Left colon (tissue), 2 donors: ENCODE results near the gene FLOT2. TPM values are rescaled to one million over a fixed set of nuclear protein-coding genes. Genes with fewer than 3 reads are reported as not detected.
A peak's percentile ranks its signal among the peaks of the same experiment; 100 is the strongest.
"Not testable (repeated sequence)": the region's sequence is repeated elsewhere in the genome, so short reads cannot be mapped to it uniquely, and the experiment has no call there.

Experiments used
- ATAC-seq: fragments of 200-7000 bp; cut with Tn5 transposase; one replicate; pipeline ENCODE4 v1.9.1; 2020; ENCODE audit warnings: mild to moderate bottlenecking, moderate library complexity
- DNase-seq, 2 donors: peaks; one replicate each; pipeline ENCODE4 v3.0.0-alpha.2; 2020
- intact Hi-C, 2 donors: fragments of 100-400 bp; cut with DNase I in 1 of 2; cut with micrococcal nuclease in 1 of 2; formaldehyde crosslinking; loops; one replicate each; pipeline versions ENCODE4 v1.11.2 to v1.14.0; 2022; cut with DNase I, micrococcal nuclease
- total RNA-seq, 2 donors: library from RNA; stranded (reverse); fragmentation: NEBNext Ultra II Directional; extraction: Animal tissue kit (Norgen Biotek cat#: 25700); gene quantifications; one replicate each; pipeline ENCODE4 v1.2.1, GENCODE V29; 2021
- donor health status: DM: no; HTN: no; CAD: no.
- donor health status: DM: yes; HTN: yes; CAD: no.

Gene FLOT2
- total RNA-seq, 2 donors from 2014 or later = 82.4 to 91.5 TPM

DNA sequence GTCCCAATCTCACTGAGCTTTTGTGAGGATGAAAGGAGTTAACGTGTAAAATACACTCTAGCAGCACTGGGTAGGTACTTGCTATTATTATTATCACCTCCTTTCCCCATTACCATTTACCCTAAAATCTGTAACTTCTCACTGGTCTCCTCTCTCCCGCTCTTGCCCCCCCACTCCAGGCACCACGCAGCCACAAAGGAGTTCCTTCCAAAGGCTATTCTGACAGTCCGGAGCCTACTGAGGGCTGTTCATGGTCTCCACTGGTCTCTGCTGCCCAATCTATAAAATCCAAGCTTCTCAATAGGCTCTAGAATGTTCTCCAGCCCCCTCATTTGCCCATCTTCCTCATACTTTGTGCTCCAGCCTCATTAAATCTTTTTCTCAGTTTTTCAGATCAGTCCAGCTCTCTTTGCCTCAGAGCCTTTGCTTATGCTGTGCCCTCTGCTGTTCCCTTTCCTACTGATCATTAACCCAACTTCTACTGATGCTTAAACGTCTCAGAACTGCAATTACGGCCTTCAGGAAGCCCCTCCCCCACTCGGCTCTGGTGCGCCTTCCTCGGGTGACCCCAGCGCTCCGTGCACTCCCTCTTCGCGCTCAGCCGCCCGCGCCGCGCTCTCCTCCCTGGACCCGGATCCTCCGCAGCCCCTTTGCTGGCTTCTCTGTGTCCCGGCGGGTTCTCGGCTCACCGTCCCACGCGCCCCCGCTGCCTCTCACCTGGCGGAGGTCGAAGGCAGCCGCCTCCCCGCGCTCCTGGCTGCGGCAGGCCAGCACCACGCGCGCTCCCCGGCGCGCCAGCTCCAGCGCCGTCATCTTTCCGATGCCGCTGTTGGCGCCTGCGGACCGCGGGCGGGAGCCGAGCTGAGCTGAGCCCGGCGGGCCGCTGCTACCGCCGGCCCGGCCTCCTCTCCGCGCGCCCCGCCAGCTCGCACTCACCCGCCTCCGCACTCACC is 4.6 kb upstream of the FLOT2 start:
- peak; percentile 47 for ATAC-seq

GRCh38 chr17:28900986-28901726 is 3.6 kb upstream of the FLOT2 start:
- ATAC-seq (no peak), DNase-seq (no peak)
- intact Hi-C loops = no loop called here

More for the DNA sequence above, 4.6 kb upstream of the FLOT2 start:
- peak; percentile 53 to 77 for DNase-seq
- intact Hi-C loops = no loop called here

DNA sequence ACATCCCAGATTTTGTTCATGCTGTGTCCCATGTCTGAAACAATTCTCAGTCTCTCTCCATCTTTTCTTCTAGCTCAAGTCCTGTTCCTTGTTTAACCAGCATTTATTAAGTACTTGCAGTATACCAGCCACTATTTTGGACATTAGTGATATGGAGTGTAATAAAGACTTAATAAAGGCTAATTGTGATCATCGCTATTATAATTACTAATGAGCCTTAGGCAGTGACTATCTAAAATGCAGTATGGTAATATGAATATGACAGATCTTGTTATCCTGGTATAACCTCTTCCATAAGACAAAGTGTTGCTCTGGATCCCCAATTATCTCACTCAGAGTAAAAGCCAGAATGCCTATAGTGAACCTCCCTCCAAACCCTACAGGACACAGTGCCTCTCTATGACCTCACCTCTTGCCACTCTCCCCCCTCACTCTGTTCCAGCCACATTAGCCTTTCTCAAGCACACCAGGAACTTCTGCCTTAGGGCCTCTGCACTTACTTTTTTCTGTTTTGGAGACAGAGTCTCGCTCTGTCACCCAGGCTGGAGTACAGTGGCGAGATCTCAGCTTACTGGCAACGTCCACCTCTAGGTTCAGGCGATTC is 1.8 kb upstream of the FLOT2 start:
- ATAC-seq (no peak), DNase-seq (peak in 1 of 2 donors; percentile 2)
- intact Hi-C loops = loop anchor here in 1 of 2 donors (10.0 kb wide), 1 partner anchor 135 kb away; no protein-coding TSS in a partner anchor

DNA sequence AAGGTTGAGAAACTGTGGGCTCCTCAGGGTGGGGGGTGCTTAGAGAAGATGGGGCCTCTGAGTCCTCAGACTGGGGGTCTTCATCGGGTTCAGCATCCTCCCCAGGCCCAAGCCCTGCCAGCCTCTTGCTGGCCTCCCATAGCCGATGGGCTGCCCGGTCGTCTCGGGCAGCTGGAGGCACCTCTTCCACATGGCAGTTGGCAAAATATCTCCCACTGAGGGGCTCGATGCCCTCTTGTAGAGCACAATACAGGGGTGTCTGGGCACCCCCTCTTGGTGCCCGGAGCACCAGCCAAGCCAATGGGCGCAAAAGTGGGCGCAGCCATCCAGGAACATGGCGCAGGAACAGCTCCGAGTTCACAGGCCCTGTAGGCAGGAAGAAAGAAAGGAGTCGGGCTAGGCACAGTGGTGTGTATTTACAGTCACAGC is 1.0 kb upstream of the FLOT2 start:
- intact Hi-C loops = loop anchor here in 1 of 2 donors (10.0 kb wide), 1 partner anchor 134 kb away; no protein-coding TSS in a partner anchor
- DNase-seq = peak in 1 of 2 donors; percentile 23
- ATAC-seq = no peak

- intact Hi-C loops = loop anchor here in 1 of 2 donors (10.0 kb wide), 1 partner anchor 133 kb away; no protein-coding TSS in a partner anchor
- ATAC-seq = no peak
- peak in 1 of 2 donors; percentile 49 for DNase-seq
These were observed 415 bp upstream of the FLOT2 start for GRCh38 chr17:28897769-28898526.

- intact Hi-C loops = loop anchor here in 1 of 2 donors (10.0 kb wide), 1 partner anchor 132 kb away; no protein-coding TSS in a partner anchor
- no peak for DNase-seq
These were observed 1.0 kb downstream of the FLOT2 start for GRCh38 chr17:28896491-28896883.

DNA sequence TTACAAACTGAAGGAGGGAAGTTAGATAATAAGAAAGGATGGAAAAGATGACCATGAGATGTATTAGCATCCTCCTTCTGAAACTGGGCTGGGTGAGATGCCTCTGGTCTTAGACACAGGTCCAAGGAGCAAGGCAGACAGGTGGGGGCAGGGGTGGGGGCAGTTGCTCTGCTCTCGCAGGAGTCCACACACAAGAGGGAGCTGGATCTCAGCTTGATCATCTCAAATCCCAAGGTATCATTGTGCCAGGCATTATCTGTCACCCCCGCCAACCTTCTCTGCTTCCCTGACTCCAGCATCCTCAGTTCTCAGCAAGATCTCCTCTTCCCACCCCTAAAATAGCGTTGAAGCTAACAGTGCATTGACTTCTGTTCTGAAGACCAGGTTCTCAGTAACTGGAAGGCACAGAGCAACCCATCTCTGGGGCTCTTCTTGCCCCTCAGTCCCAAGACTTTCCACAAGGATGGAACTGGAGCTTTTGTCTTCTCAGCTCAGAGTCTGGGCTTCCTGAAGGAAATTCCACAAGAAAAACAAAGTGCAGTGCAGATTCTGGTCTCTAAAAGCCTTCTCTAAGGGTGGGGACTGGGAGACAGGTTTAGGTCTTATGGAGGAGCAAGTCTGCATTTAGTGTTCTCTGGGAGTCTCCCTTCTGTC is 1.6 kb downstream of the FLOT2 start:
- intact Hi-C loops = loop anchor here in 1 of 2 donors (10.0 kb wide), 1 partner anchor 131 kb away; no protein-coding TSS in a partner anchor
- ATAC-seq (no peak), DNase-seq (no peak)

More at GRCh38 chr17:28896491-28896883, 1.0 kb downstream of the FLOT2 start:
- no peak for ATAC-seq

- intact Hi-C loops = loop anchor here in 1 of 2 donors (10.0 kb wide), 1 partner anchor 129 kb away; no protein-coding TSS in a partner anchor
- DNase-seq = peak in 1 of 2 donors; percentile 42
- ATAC-seq = not testable (repeated sequence)
These were observed 4.0 kb downstream of the FLOT2 start for GRCh38 chr17:28893248-28894183.

DNA sequence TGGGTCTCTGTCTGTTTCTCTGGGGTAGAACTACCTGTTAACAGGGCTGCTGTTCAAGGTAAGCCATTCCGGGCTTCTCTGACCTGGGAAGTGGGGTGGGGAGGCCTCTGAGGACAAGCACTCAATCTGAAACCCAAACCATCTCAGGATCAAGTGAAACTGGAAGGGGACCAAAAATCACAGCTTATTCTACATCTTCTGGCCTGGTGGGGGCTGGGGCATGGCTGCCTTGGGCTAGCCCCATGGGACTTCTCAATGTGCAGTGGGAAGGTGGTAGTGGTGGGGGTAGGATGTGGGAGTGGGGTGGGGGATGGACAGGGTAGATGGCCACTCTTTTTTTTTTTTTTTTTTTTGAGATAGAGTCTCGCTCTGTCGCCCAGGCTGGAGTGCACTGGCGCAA is 5.5 kb downstream of the FLOT2 start:
- ATAC-seq (no peak), DNase-seq (no peak)
- intact Hi-C loops = loop anchor here in 1 of 2 donors (10.0 kb wide), 1 partner anchor 127 kb away; no protein-coding TSS in a partner anchor

DNA sequence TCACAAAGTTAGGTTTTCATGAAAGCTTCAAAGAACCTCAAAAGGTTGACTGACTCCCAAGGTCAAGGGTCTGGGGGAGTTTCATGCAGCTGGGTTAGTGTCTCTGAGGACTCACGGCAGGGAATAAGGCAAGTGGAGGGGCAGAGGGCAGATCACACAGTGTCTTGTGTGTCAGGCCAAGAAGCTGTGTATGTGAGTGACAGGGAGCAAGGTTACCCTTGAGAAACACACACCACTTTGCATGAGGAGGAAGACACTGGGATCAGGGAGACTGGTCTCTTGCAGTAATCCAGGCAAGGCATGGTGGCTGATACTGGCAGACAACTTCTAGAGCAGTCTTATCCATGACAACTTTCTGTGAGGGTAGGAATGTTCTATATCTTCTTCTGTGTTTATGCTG is 6.3 kb downstream of the FLOT2 start:
- DNase-seq = no peak
- ATAC-seq = no peak
- intact Hi-C loops = loop anchor here in 1 of 2 donors (10.0 kb wide), 1 partner anchor 126 kb away; no protein-coding TSS in a partner anchor

GRCh38 chr17:28889996-28890395 is 7.5 kb downstream of the FLOT2 start:
- DNase-seq (no peak), ATAC-seq (no peak)
- intact Hi-C loops = loop anchor here in 1 of 2 donors (10.0 kb wide), 1 partner anchor 125 kb away; no protein-coding TSS in a partner anchor

GRCh38 chr17:28888832-28889231 is 8.7 kb downstream of the FLOT2 start:
- DNase-seq = no peak
- intact Hi-C loops = no loop called here
- no peak for ATAC-seq

GRCh38 chr17:28887871-28888471 is 9.6 kb downstream of the FLOT2 start:
- ATAC-seq = no peak
- intact Hi-C loops = no loop called here
- DNase-seq = no peak

DNA sequence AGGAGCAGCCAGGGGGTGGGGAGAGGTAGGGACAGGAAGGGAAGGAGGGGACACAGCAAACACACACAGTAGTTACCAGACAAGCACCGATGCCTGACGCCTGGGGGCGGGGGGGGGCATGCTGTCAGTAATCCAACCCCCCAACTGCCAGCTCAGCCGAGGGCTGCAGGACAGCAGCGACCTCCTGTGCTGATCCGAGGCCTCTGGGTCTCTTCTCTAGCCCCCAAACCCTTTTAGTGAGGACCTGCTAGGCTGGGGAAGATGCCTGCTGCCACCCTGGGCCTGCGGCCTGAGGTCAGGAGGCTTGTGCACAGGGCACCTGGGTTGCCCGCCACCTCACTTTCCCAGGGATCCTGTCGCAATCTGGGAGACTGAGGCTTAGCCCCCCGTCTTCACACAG is 11.6 kb downstream of the FLOT2 start:
- intact Hi-C loops = no loop called here
- DNase-seq = no peak
- no peak for ATAC-seq

- no peak for ATAC-seq
- no peak for DNase-seq
- intact Hi-C loops = no loop called here
These were observed 12.2 kb downstream of the FLOT2 start for GRCh38 chr17:28885363-28885762.
